Hematopoietic multipotent progenitor cell treated with erythropoietin and hydrocortisone succinate and interleukin-3 and kit ligand, for 8 days (in vitro differentiated cells): Measurements from ENCODE around the gene USO1.

ENCODE experiments used
- DNase-seq: peaks from one replicate; pipeline ENCODE4 v3.0.0-alpha.2; 2015

The USO1 gene

DNA sequence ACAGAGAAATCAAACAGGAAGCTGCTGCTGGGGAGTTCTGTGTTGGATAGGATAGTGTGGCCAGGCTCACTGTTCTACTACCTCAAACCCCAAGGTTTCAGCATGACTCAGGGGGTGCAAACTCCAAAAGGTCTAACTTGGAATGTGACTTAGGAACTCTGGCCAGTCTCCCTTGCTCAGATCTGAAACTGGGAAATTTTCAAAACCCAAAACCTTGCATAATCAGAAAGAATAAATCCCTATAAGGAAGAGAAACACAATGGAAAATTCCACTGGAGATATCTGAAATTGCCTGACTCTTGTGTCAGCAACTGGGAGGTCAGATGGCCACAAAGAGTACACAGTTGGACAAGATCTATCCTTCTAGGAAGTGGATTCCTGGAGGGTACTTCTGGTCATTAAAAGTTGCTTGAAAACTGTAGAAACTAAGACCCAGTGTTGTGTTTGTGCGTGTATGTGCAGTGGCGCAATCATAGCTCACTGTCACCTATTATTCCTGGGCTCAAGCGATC is 119.8 kb downstream of the USO1 start:
- DNase-seq = no peak

DNA sequence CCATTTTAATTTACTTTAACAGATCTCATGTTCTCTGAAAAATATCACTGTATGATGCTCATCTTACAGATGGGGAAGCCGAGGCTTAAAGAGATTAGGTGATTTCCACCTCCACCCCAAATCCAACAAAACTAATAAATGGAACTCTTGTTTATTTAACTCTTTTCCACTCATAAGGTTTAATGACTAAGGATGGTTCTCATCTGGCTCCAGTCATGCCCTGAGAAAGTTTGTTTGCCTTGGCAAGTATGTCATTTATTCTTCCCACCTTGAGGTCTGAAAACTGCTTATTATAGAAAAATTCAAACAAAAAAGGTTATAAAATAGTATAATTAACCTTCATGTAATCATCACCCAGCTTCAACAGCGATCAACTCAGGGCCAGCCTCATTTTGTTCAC is 121.6 kb downstream of the USO1 start:
- DNase-seq = no peak

DNA sequence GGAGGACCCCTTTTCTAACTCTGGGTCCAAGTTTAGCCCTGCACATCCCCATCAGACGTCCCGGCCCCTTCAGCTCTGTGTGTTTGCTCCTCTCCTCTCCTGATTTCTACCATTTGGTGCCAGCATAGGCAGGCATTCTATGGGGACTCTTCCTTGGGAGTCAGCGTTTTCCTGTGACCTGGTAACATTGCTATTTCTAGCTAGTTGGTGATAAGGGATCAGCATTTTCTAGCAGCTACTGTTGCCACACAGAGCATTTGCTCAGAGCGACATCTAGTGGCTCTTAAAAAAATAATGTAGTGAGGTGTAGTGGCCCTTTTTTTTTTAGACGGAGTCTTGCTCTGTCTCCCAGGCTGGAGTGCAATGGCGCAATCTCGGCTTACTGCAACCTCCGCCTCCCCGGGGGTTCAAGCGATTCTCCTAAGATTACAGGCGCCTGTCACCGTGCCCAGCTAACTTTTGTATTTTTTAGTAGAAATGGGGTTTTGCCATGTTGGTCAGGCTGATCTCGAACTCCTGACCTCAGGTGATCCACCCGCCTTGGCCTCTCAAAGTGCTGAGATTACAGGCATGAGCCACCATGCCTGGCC is 123.9 kb downstream of the USO1 start:
- DNase-seq = peak; percentile 89

DNA sequence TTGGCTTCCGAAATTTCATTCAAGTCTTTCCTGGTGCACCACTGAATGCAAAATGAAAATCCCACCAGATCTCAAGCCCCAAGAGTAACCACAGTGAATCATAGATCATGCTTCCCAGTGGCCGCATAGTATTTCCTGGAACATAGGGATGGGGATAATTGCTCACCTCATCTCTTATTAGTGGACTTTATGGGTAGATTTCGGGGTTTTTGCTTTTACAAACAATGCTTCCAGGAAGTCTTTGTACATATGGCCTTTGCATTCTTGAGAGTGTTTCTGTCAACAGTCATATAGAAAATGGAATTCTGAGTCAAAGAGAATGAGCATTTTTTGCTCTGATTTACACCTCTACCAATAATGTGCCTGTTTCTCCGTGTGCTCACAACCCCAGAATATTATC is 124.5 kb downstream of the USO1 start:
- no peak for DNase-seq

DNA sequence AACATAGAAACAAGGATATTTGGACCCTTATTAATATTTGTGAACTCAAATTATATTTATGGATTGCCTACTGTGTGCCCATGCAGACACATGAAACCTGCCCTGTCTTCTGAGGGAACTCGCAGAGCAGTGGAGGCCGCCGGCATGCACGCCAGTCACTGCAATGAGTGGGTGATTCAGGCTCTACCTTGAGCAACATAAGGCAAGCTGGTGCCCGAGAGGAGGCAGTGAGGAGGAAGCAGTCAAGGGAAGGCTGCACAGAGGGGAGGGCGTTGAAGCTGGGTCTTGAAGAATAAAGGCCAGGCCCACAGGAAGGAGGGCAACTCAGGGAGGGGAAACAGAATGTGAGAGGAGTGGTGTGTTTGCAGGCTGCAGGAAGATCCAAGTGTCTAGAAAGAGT is 125.1 kb downstream of the USO1 start:
- DNase-seq = no peak

DNA sequence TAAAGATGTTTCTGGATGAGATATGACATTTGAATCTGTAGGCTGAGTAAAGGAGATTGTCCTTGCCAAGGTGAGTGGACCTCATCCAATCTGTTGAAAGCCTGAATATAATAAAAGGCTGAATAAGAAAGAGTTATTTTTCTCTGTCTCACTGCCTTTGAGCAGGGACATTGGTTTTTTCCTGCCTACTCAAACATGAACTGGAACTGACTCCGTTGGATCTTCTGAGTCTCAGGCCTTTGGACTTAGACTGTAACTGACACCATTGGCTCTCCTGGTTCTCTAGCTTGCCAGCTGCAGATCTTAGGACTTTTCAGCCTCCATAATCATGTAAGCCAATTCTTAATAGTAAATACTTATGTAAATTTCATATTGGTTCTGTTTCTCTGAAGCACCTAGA is 134.3 kb downstream of the USO1 start:
- DNase-seq = no peak

DNA sequence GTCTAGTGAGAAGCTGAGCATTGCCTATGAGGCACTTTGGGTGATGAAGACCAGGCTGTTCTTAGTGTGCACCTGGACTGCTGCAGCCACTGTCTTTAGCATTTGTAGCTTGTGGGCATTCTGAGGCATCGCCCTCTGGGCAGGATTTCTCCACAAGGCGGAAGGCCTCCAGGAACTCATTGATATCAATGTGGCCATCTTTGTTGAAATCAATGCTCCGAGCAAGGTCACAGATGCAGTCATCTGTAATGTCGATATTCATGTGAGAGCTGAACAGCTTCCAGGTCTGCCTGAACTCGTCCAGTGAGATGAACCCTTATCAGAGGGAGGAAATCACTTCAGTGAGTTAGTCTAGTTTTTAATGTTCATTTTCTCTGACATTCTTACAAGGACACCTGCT is 136.2 kb downstream of the USO1 start:
- no peak for DNase-seq
